Mesothelial cell of epicardium (in vitro differentiated cells): ENCODE measurements around the gene GIMAP8. TPM values are rescaled to one million over a fixed set of nuclear protein-coding genes. Genes with fewer than 3 reads are reported as not detected.

Experiments
- DNase-seq, 2 experiments: peaks; one replicate each; pipeline ENCODE4 v3.0.0; 2021; ENCODE audit warnings: low spot score in 2 of 2; ENCODE audit not compliant: unreplicated experiment in 2 of 2
- H3K27ac Mint-ChIP-seq: 2 replicates; pipeline ENCODE4 v1.8.0; 2021; ENCODE audit warnings: mixed read lengths
- H3K27me3 Mint-ChIP-seq: 2 replicates; pipeline ENCODE4 v1.8.0; 2021; ENCODE audit warnings: low read depth, mixed read lengths
- H3K36me3 Mint-ChIP-seq: 2 replicates; pipeline ENCODE4 v1.8.0; 2021; ENCODE audit warnings: mixed read lengths
- H3K4me1 Mint-ChIP-seq: 2 replicates; pipeline ENCODE4 v1.8.0; 2021; ENCODE audit warnings: mixed read lengths
- H3K4me3 Mint-ChIP-seq: 2 replicates; pipeline ENCODE4 v1.8.0; 2021; ENCODE audit warnings: mild to moderate bottlenecking, moderate library complexity, mixed read lengths
- H3K9me3 Mint-ChIP-seq: 2 replicates; pipeline ENCODE4 v1.8.0; 2021; ENCODE audit warnings: mixed read lengths
- CTCF ChIP-seq: fragments of 200-600 bp; sonication (generic); IDR thresholded peaks from one replicate; pipeline ENCODE4 v1.5.0; 2021; ENCODE audit warnings: antibody characterized with exemption; ENCODE audit not compliant: unreplicated experiment
- total RNA-seq: library from RNA; stranded (reverse); gene quantifications from 3 replicates; pipeline ENCODE4 v1.2.1, GENCODE V29; 2021

Gene GIMAP8
- total RNA-seq = not detected in 3 replicates

DNA sequence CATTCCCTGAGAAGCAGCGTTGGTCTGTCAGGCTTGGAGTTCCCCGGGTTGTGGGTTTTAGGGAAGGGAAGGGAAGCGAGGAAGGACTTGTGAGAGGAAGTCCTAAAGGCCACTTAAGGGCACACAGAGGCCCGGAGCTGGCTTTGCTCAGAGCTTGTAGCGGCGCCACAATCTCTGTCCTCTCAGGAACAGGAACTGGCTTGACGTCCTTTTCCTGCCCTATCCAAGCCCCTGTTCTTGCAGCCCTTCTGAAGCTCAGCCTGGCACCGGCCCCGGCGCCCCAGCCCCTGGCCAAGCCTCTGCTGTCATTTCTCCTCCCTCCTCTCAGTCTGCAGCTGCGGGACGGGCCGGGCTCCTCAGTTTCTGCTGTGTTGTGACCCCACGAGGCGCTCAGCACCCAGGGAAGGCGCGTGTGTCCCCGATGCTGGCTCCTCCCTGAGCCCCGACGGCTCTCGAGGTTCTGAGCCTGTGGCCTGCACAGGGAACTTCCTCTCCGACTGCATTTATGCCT, at the start of gene GIMAP8:
Gene GIMAP8, plus strand, starts transcription at position 140 of the 511 bp plus-strand sequence. CDS start 16,069 bp downstream, outside the sequence.
- Mint-ChIP-seq H3K4me3 (no peak within 1 kb of the TSS), H3K27ac (no peak within 1 kb of the TSS), H3K9me3 (no peaks in the 10 kb centered on the region), H3K4me1 (no peaks in the 10 kb centered on the region), H3K27me3 (peaks cover 46% of the 10 kb centered on the region), H3K36me3 (no peaks in the 10 kb centered on the region)
- TF ChIP-seq CTCF = no peak
- no peak for DNase-seq

DNA sequence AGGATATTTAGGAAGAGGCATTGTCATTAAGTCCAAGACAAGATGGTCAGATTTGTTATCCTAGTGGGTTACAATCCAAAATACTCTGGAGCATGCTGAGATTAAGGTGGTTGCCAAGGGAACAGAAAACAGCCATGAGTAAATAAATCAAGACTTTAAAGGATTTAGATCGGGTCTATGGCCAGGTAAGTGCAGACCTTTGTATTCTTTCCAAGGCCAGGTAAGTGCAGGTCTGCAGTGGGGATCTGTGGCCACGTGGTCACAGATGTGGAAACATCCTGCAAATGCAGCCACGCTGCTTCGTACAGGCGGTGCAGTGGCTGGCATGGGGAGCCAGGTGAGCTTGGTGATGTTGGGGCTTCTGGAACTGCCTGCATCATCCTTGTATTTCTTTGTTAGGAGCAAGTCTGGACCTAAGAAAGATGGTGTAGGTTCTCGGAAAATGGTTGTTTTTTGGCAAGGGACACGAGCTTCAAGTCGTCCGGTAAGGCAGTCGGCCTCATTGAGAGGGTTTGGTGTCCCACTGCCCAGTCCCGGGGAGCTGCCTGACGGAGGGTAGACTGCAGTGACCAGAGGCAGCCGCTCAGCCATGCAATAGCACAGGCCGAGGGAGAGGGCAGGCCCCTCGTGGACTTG, 49.5 kb upstream of the GIMAP8 start:
- Mint-ChIP-seq H3K4me1 (peaks cover 47% of the 10 kb centered on the region), H3K27ac (no peak overlapping the region), H3K36me3 (peaks cover 11% of the 10 kb centered on the region), H3K27me3 (no peaks in the 10 kb centered on the region), H3K4me3 (no peak overlapping the region), H3K9me3 (no peaks in the 10 kb centered on the region)
- TF ChIP-seq CTCF = no peak
- no peak for DNase-seq

- Mint-ChIP-seq H3K36me3 (peaks cover 7% of the 10 kb centered on the region), H3K4me3 (no peak overlapping the region), H3K9me3 (no peaks in the 10 kb centered on the region)
Measured at GRCh38 chr7:150401424-150401790, 49.0 kb upstream of the GIMAP8 start.

DNA sequence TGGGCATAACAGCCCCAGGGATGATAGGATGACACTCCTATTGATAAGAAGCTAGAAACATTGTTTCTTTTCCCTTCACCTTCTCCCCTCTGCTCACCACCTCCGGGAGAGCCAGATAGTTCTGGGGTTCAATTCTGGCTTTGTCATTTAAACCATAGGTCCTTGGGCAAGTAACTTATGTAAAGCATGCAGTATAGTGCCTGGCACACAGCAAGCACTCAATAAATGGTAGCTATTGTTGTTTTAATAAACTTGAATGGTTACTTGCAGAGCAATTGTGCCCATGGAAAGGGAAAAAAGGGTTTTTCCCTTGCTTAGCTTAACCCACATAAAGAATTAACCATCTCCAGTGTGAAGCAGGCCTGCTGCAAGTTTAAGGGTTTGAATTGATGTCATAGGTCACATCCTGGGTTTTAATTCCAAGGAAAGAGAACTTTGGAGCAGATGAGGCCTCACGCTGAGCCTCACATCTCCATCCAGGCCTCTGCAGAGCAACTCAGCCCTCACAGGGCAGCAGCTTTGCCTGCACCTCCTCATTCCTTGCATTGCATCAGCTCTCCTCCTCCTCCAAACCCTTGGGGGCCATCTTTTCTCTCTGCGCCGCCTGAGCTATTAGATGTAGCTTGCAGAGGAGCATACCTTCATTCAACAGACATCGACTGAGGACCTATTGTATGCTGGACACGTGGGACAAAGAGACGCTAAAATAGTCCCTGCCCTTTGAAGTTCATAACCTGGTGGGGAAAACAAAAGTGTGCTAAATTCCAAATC, 48.4 kb upstream of the GIMAP8 start:
- Mint-ChIP-seq H3K36me3 (peaks cover 8% of the 10 kb centered on the region), H3K4me3 (peak overlapping the region; percentile 2), H3K27me3 (no peaks in the 10 kb centered on the region), H3K9me3 (no peaks in the 10 kb centered on the region), H3K4me1 (peaks cover 58% of the 10 kb centered on the region), H3K27ac (no peak overlapping the region)
- TF ChIP-seq CTCF = no peak
- DNase-seq = no peak

More at GRCh38 chr7:150401424-150401790, 49.0 kb upstream of the GIMAP8 start:
- no peak overlapping the region for H3K27ac Mint-ChIP-seq
- TF ChIP-seq CTCF = no peak
- H3K27me3 Mint-ChIP-seq = no peaks in the 10 kb centered on the region
- no peak for DNase-seq
- peaks cover 52% of the 10 kb centered on the region for H3K4me1 Mint-ChIP-seq

GRCh38 chr7:150402671-150403321, 47.6 kb upstream of the GIMAP8 start:
- no peak for DNase-seq
- TF ChIP-seq CTCF = no peak
- H3K4me3 Mint-ChIP-seq = peak overlapping the region; percentile 2
- H3K27me3 Mint-ChIP-seq = no peaks in the 10 kb centered on the region
- H3K27ac Mint-ChIP-seq = no peak overlapping the region
- H3K36me3 Mint-ChIP-seq = peaks cover 9% of the 10 kb centered on the region
- H3K9me3 Mint-ChIP-seq = no peaks in the 10 kb centered on the region
- H3K4me1 Mint-ChIP-seq = peaks cover 60% of the 10 kb centered on the region
